GM21717 (cell line): ENCODE data around the gene SH3TC1.

Experiments
- ATAC-seq: cut with Tn5 transposase; IDR thresholded peaks from one replicate; pipeline ENCODE4 v1.9.1; 2021; ENCODE audit warnings: mild to moderate bottlenecking, moderate library complexity; ENCODE audit not compliant: unreplicated experiment

Gene SH3TC1

DNA sequence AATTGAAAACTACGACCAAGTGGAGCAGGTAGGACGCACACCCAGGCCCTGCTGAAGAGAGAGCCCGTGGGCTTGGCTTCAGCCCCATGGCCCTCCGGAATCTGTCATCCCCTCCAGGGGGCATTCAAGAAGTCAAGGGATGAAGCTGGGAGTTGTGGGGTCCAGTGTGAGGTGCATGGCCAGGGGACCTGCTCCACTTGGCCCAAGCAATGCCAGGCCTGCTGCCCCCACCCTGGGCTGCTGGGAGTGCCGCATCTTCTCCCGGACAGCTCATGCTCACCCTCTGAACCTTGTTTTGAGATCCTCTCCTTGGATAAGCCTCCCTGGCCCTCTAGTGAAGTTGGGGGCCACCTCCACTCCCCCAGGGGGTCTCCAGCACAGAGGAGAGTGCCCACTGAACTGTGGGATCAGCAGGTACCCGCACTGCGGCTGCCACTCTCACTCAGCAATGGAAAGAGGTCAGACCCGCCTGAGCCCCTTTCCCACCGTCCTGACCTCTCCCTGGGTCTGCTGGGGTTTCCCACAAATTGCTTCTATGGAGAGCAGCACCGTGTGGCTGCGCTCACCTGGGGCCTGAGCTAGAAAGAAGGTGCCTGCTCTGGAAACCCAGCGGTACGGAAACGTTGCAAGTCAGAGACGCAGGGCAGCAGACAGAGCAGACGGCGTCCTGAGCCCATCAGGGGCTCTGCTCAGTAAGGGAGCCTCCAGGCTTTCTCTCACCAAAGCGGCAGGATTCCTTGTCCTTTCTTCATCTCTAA lies 35.5 kb upstream of the SH3TC1 start:
- ATAC-seq = no peak

DNA sequence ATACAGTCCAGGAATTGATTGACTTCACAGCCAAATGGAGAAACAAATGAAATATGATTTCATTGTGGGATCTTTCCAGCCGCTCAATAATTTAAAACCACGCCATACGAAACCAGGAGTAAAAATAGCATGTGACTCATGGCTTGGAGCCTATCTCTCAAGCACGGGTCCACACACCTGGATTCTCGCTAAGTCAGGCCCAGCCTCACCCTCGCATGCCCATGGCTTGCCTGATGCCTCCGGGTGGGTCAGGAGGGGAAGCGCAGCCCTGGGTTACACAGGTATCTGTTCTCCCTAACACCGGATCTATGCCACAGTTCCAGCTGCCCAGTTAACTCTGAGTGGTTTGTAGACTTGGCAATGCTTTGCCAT lies 34.9 kb upstream of the SH3TC1 start:
- ATAC-seq = no peak

DNA sequence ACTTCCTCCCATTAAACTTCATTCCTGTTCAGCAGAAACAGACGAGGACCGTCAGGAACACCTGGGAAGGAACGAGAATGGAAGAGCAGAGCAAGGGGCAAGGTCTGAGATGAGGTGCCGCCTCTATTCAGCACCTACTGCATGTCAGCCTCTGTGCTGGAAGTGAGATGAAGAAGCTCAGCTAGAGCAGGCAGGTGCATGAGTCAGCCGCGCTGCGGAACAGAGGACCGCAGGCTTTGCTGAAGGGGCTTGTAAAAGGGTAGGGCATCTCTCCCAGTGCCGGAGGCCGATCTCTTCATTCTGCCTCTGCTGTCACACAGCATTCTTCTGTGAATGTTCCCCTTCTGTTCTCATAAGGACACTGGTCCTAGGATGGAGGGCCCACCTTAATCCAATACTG lies 34.4 kb upstream of the SH3TC1 start:
- ATAC-seq = no peak

DNA sequence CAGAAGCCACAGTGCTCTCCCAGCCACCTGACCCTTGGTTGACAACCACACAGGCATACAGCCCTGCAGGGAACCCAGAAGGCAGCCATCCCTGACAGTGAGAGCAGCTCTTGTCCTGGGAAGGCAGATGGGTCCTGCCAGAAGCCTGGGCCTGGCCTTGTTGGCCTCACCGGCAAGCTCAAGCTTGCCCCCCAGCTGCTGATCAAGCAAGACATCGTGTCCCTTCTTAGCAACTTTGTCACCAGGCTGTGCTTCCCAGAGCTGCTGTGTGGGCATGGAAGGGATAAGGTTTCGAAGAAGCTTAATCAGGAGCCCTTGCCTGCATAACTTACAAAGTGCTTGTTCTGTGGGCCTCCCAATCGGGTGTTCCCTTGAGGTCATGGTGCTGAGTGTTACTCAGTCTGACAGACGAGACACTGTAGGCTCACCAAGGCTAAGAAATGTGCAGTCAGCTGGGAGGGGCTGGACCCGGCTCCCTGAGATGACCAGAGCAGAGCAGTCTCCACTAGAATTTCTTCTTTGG lies 33.7 kb upstream of the SH3TC1 start:
- no peak for ATAC-seq

DNA sequence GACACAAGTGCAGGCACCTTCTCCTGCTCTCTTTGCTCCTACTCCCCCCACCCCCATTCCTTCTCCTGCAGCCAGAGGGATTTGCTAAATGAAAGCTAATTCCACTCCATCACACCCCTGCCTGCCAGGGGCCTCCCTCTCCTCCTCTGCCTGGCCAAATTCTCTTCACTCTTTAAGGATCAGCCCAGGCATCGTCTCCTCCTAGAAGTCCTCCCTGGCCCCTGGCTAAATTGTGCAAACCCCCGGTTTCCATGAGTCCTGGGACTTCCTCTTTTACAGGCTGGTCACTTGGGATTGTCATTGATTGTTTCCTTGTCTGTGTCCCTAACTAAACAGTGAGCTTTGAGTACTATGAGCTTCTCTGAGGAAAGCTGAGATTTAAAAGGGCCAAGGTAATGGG lies 31.8 kb upstream of the SH3TC1 start:
- no peak for ATAC-seq

DNA sequence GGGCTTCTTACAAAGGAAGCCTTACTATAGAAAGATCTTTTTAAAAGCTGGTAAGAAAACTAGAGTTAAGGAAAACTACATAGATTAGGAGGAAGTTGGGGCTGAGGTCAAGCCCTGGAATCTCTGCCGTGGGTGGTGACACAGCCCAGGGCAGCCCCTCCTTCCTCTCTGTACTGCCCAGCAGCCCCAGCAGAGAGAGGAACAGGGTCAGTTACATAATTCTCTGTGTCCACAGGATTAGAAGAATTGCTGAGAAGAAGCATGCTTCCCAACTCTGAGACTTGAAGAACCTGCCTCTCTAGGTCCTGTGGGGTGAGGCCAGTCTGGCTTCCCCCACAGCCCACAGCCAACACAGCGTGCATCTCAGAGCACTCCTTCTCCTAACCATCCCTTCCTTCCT lies 31.3 kb upstream of the SH3TC1 start:
- no peak for ATAC-seq

DNA sequence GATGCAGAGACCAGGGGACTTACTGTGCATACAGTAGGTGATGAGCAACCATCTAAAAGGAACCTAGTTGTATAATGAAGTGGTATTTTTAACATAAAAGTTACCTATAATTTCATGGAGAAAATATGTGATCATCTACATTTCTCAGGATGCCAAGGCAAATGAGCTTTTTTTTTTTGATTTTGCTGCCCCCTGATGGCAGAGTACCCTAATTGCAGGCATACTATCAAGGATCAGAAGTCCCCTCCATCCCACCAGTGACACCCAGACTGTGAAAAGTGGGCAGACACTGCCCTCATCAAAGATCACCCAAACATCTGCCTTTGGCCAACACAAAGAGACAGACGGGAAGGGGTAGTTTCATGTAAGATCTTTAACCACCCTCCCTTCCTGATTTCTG lies 30.9 kb upstream of the SH3TC1 start:
- ATAC-seq = no peak

DNA sequence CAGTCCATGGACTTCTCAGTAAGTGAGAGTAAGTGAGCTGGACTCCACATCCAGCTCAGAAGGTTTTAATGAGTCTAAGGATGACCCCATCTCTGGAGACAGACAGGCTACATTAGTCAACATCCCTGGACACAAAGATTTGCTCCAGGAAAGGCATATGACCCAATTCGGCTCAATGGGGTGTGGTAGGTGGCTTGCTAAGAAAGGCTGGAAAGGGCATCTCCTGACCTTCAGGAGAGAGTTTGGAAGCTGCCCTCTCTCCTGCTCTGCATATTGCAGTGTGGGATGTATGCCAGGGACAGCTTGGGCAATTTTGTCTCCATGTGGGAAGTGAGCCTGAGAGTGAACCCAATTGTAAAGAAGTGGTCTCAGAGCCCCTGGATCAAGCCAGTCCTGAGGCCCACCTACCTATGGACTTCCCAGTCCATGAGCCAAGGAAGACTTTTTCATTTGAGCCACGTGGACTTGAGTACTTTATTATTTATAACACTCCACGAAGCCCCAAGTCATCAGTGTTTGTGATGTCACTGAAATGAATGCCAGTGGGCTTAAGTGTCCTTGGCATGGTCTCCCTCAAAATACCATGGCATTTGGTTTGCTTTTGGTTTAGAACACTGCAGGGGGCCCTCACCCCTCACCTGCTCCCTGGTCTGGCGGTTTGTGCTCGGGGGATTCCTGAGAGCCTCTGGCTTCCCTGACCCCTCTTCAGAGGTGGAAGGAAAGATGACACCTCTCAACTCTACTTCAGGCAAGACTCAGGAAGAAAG lies 30.1 kb upstream of the SH3TC1 start:
- ATAC-seq = no peak

DNA sequence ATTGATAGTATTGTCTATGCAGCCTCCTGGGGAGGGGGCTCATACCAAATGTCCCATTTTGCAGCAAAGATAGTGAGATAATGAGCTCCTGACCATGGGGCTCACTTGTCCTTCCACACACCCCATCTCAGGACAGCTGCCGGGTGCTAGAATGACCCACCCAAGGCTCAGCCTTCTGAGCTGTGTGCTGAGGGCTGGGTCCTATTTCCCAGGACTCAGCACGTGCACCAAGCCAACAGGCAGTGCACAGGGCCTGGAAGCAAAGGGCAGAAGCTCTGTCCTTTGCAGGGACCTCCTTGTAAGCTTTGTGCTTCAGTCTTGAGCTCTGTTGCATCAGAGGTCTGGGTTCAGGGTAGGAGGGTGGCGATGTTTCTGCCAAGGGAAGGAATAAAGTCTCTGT lies 29.3 kb upstream of the SH3TC1 start:
- no peak for ATAC-seq

DNA sequence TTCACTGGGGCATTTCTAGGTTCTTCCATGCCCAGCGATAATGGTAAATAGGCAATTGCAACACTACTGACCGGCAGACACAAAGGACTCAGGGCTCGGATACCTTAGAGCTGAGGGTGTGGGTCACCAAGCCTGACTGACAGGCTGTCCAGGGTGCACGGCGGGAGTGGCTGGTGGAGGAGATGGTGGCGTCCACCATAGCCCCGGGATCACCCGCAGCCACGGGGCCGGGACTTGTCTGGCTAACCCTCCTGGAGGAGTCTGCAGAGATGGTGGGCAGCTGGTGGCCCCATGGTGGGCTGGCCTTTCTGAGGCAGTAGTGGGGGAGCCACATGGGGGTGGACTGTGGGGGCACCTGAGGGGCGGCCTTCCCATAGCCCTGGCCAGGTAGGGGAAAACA lies 28.7 kb upstream of the SH3TC1 start:
- no peak for ATAC-seq

DNA sequence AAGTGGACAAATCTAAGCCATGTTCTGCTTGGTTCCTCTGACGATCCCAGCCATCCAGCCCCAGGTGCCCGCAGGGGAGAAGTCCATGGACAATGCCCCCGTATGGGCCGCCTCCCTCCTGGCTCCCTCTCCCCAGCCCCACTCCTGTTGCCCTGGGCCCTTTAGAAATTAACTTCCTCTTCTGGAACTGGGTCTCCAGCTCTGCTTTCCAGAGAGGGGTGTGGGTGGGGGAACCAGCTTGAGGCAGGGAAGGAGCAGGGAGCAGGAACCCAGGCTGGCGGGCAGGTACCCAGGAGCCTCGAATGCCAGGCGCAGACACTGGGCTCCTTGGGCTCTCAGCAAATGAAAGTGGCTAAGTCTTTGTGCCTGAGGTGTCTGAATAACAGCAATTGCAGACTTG lies 27.8 kb upstream of the SH3TC1 start:
- ATAC-seq = no peak

DNA sequence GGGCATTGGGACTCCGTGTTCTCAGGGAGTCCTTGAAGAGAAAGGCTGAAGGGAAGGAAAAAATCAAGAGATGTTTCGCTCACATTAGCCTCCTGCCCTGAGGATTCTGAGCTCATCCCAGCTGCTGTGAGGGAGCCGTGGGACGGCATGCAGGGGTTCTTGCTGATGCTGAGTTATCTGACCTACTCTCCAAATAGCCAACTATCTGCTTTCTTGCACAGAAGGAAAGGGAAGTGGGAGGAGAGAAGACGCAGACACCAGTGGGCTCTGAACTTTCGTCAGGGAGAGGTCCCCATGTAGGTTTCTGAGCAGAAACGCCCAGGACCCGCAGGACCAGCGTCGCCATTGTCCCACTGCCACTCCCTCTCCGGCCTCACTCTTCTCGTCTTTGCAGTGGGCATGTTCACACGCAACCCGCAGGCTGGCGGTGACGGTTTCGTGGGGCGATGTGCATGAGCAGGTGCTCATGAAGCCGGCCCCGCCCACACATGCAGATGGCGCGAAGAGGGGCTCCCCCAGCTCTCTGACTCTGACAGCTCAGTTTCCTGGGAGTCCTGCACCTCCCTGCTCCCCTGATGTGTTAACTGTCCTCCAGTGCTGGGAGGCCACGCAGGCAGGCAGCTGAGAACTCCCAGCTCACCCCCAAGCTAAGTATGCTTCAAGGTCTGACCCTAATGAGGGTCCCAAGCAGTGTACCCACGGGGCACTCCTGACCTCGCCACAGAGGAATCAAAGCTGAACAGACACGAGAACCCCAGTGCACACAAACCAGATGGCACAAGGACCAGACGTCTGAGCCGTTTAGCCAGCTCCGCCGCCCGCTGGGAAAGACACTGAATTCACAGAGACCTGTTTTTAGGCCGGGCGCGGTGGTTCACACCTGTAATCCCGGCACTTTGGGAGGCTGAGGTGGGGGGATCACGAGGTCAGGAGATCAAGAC lies 26.8 kb upstream of the SH3TC1 start:
- ATAC-seq = peak; percentile 81

DNA sequence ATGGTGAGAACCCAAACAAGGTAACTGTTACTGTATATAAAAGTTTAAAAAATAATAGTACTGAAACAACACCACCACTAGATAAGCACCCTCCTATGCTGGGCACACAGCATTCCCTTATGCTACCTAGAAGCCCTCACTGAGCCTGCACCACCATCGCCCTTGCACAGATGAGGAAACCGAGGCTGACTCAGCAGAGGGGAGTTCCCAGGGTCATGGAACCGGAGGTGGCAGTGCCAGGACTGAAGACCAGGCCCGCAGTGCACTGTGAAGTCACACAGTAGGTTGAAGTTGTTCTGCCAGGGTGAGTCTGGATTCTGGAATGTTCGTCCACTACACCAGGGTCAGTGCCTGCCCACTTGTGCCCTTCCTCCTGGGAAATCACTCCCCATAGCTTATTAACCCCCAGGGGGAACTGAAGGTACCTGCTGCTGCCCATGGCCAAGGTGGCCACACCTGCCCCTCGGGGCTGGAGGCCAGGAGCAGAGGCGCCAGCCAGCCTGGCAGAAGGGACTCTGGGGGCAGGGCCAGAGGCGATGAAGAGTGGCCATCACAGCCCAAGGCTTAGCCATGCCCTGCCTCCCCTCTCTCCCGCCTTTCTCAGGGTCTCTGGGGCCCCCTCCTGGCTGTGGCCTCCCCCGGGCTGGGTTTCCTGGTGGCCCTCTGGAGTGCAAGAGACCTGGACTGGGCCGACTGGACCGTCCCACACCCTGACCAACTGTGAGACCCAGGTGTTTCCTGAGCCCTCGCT lies 25.4 kb upstream of the SH3TC1 start:
- ATAC-seq = no peak

DNA sequence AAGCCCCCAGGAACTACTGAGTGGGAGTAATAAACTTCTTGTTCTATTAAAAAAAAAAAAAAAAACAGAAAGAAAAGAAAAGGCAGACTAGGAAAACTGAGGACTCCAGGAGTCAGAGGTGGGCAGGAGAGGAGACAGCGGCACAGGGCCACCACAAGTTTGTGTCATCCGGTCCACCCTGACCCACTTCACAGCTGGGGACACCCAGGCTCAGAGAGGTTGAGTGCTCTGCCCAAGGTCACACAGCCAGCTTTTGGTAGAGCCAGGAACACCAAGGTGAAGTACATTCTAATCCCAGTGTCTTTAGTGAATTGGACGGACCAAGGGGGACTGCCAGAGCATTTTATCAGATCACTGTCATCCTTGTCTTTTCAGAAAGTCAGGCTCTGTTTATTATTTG lies 24.1 kb upstream of the SH3TC1 start:
- ATAC-seq = no peak

DNA sequence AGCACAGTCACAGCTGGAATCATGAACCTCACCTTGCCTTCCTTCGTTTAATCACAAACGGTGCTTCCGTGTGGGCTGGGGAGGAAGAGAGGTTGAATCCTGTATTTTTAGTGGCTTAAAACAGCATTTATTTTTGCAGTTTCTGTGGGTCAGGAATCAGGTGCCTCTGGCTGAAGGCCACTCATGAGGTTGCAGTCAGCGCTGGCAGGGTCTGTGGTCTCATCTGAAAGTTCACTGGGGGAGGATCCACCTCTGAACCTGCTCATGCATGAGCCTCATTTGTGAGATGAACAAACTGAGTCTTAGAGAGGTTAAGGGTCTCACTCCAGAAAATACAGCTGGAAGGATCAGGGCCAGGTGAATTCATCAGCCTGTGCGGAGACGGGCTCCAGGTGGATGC lies 23.4 kb upstream of the SH3TC1 start:
- ATAC-seq = no peak

DNA sequence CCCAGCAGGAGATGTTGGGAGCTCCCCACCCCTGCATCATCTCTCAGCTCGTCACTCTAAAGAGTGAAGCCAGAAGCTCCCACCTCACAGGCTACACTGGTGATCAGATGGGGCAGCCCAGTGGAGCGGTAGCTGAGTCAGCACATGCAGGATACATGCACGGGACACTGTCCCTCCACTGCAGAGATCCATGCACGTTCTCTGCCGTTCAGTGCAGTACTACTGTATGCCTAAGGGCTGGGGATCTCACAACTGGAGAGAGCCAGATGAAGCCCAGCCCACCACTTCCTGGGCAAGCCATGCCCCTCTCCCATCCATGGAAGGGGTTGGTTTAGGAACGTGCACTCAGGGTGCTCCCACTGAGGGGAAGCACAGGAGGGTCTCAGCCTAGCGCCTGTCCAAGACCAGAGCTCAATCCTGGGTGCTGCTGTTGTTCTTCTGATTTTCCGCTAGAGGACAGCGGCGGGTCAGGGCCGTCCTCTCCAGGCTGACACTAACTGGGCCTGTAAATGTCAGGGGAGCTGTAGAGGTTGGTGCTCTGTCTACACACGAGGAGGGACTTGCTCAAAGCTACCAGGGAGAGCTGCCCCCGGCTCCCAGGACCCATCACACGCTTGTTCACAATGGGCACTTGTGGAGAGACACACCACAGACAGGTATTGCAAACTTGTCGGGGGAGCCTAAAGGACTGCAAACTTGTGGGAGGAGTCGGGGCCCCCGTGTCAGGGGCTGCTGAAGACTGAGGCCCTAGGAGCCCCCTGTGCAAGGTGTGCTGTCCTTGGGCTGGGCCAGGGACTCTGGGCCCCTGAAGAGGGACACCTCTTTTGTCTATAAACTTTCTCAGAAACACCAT lies 22.3 kb upstream of the SH3TC1 start:
- no peak for ATAC-seq

DNA sequence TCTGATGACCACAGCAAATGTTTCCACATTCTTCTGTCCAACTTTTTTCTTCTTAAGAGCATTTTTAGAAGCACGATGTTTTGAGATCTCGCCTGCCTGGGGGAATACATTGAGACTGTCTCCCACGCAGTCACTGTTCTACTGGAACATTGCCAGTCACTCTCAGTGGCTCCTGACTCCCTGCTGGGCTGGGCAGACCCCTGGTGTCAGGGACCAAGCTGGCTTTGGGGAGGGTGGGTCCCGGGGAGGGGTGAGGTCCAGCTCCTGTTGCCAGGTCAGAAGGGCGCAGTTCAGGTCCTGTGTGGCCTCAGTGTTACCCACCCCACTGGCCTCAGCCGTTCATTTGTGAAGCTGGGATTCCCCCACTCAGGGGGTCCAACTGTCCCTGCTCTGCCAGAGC lies 21.5 kb upstream of the SH3TC1 start:
- no peak for ATAC-seq

DNA sequence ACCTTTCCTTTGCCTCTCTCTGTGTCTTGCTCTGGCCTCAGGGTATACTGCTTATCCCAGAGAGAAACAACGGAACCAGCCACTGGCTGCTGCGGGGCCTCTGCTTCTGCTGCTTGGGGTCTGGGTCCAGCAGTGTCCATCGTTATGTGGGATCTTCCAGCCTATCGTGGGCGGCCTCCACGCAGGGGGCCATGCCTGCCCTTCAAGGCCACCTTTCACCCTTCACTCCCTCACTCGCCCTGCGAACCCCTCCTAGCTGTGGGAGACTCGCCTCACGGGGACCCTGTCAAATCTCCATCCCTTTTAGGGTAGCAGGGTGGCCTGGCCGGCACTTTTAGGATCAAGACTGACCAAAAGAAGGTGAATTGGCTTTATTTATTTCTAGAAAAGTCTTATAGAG lies 21.1 kb upstream of the SH3TC1 start:
- no peak for ATAC-seq

DNA sequence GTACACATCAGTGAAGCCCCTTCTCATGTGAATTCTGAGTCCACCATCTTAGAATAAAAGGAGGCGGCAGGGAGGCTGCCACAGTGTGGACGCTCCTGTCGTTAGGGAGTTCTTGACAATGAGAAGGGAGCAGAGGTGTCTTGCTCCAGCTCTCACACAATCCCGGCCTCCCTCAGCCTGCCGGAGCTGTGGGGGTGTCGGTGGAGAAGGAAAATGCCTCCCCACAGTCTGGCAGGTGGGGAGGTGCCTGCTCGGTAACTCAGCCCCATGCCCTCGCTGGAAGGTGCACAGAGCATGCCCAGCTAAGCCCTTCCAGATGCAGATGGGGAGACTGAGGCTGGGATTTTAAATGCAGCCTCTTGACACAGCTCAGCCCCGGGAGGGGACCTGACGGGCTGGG lies 20.0 kb upstream of the SH3TC1 start:
- no peak for ATAC-seq

DNA sequence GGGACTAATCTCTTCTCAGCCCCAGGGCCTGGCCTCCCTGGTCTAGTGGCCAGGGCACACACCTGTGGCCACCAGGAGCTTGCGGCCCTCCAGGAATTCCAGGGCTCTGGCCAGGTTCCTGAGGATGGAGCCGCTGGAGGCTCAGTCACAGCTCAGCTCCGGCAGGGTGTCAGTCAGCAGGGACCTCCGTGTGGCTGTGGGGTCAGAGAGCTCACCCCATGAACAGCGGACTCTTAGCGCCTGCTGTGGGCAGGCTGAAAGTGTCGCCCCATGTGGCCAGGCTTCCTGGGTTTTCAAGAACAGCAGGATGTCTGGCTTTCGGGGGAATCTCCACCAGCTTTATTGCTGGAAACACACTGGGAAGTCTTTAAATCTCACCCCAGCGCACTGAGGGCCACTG lies 19.3 kb upstream of the SH3TC1 start:
- ATAC-seq = no peak
